ENCODE measurements around the gene PASK.

The PASK gene

DNA sequence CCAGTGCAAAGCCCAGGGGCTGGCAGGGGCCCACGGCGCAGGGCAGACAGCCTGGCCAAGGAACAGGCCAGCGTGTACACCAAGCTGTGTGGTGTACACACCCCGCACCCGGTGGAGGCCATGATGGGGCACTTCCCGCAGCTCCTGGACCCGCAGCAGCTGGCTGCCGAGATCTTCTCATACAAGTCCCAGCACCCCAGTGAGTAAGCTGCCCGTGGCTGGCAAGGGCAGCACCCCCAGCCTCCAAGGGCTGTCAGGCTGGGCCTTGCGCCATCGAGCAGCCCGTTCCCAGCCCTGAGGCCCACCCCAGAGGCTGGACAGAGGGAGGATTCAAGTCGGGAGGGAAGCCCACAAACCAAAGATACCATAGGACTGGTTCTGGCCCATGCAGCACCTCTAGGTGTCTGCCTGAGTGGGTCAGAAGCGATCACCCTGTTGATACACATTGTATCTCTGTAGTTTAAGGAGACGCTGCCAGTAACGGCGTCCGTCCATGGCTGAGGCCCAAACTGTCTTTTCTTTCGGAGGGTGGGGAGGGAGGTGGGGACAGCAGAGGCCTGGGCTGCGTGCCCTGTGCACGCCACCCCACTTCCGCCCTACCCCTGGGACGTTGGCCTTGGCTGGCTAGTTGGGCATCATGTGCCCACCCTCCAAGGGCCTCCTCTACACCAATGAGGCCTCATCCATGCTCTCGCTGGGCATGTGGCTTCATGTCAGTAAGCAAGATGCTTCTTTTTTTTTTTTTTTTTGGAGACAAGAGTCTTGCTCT, 30.4 kb downstream of the PASK start:
- Histone ChIP-seq H3K4me3 (ENCODE audit: insufficient read depth, low read depth, low read length) (no peak overlapping the region), H3K36me3 (ENCODE audit: control insufficient read depth, insufficient read depth, low read length) (peaks cover 10% of the 10 kb centered on the region), H3K4me1 (ENCODE audit: control insufficient read depth, insufficient read depth, low read length) (no peaks in the 10 kb centered on the region), H3K27ac (ENCODE audit: insufficient read depth, low read depth, low read length, poor library complexity, severe bottlenecking) (no peak overlapping the region), H3K9me3 (ENCODE audit: control insufficient read depth, low read length) (no peaks in the 10 kb centered on the region), H3K27me3 (ENCODE audit: control insufficient read depth, insufficient read depth, low read length, poor library complexity, severe bottlenecking) (no peaks in the 10 kb centered on the region)
- 92% methylated on average over 24 of the region's 24 CpGs for WGBS, 2 experiments

DNA sequence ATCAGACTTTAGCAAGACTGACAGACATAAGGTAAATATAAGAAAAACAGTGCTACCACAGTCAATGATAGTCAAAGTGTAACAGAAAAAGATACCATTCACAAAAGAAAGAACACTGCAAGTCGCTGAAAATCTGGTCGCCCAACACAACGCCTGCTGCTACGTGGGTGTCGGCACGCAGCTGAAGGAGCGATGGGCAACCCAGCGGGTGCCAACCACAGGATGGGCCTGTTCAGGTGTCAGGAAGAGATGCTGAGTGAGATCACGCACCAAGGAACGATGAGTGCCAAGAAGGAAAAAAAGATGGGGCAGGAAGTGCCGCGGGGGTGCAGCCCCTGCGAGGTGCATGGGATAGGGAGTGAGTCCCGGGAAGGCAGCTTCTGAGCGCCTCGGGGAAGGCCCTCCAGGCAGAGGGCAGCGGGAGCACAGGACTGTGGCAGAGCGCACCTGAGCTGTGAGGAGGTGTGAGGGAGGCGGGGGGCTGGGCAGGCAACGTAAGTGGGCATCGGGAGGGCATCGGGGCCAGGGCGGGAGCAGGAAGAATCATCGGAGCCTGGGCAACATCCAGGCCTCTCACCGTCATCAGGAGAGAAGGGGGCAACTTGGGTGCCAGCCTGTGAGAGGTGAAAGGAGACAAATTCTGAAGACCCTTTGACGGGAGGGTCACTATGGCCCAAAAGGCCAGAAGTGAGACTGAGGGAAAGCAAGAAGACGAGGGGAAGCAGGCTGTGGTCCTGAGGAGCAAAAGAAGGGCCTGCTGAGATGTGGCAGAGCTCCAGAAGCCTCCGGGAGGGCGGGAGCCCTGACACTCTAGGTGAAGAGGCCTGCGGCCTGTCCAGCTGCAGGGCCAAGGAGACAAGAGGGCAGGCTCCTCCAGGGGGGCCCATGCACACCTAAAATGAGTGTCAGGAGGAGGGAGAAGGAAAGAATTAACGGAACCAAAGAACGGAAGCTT, 32.4 kb downstream of the PASK start:
- Histone ChIP-seq H3K27me3 (ENCODE audit: control insufficient read depth, insufficient read depth, low read length, poor library complexity, severe bottlenecking) (no peaks in the 10 kb centered on the region), H3K4me3 (ENCODE audit: insufficient read depth, low read depth, low read length) (no peak overlapping the region), H3K9me3 (ENCODE audit: control insufficient read depth, low read length) (no peaks in the 10 kb centered on the region), H3K4me1 (ENCODE audit: control insufficient read depth, insufficient read depth, low read length) (no peaks in the 10 kb centered on the region), H3K27ac (ENCODE audit: insufficient read depth, low read depth, low read length, poor library complexity, severe bottlenecking) (no peak overlapping the region), H3K36me3 (ENCODE audit: control insufficient read depth, insufficient read depth, low read length) (peaks cover 4% of the 10 kb centered on the region)
- WGBS, 2 experiments, result 92 to 93% methylated on average over 31 to 32 of the region's 32 CpGs

DNA sequence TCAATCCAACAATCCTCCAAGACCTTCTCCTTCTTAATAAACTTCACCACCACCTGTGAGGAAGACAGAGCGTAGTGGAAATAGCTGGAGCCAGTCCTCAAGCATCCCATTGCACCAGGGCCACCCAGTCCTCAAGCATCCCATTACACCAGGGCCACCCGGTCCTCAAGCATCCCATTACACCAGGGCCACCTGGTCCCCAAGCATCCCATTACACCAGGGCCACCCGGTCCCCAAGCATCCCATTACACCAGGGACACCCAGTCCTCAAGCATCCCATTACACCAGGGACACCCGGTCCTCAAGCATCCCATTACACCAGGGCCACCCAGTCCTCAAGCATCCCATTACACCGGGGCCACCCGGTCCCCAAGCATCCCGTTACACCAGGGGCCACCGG, 33.9 kb downstream of the PASK start:
- H3K9me3 ChIP-seq (ENCODE audit: control insufficient read depth, low read length), result no peaks in the 10 kb centered on the region
- WGBS, 2 experiments, result 92 to 93% methylated on average over 8 of the region's 8 CpGs
- H3K4me1 ChIP-seq (ENCODE audit: control insufficient read depth, insufficient read depth, low read length), result no peaks in the 10 kb centered on the region
- H3K27me3 ChIP-seq (ENCODE audit: control insufficient read depth, insufficient read depth, low read length, poor library complexity, severe bottlenecking), result no peaks in the 10 kb centered on the region
- H3K36me3 ChIP-seq (ENCODE audit: control insufficient read depth, insufficient read depth, low read length), result peaks cover under 1% of the 10 kb centered on the region
- H3K4me3 ChIP-seq (ENCODE audit: insufficient read depth, low read depth, low read length), result no peak overlapping the region
- H3K27ac ChIP-seq (ENCODE audit: insufficient read depth, low read depth, low read length, poor library complexity, severe bottlenecking), result no peak overlapping the region

DNA sequence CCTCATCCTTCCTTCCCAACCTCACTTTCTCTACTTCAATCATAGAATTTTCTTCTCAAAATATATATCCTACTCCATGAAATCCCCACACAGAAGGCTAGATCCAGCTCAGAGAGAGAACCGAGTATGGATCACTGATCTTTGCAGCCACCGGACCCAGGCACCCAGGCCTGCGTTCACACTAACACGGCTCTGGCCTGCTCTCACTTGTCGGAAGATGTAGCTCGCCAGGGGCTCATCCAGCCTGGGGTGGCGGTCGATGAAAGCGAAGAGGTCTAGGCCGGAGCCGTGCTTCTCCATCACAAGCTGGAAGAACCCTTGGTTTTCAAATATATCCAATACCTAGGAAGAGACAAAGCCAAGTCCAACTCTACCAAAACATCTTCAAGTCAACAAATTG, 34.4 kb downstream of the PASK start:
- WGBS, 2 experiments, result 95% methylated on average over 11 of the region's 11 CpGs
- Histone ChIP-seq H3K4me3 (ENCODE audit: insufficient read depth, low read depth, low read length) (no peak overlapping the region), H3K9me3 (ENCODE audit: control insufficient read depth, low read length) (no peaks in the 10 kb centered on the region), H3K36me3 (ENCODE audit: control insufficient read depth, insufficient read depth, low read length) (no peaks in the 10 kb centered on the region), H3K27ac (ENCODE audit: insufficient read depth, low read depth, low read length, poor library complexity, severe bottlenecking) (no peak overlapping the region), H3K4me1 (ENCODE audit: control insufficient read depth, insufficient read depth, low read length) (no peaks in the 10 kb centered on the region), H3K27me3 (ENCODE audit: control insufficient read depth, insufficient read depth, low read length, poor library complexity, severe bottlenecking) (no peaks in the 10 kb centered on the region)

DNA sequence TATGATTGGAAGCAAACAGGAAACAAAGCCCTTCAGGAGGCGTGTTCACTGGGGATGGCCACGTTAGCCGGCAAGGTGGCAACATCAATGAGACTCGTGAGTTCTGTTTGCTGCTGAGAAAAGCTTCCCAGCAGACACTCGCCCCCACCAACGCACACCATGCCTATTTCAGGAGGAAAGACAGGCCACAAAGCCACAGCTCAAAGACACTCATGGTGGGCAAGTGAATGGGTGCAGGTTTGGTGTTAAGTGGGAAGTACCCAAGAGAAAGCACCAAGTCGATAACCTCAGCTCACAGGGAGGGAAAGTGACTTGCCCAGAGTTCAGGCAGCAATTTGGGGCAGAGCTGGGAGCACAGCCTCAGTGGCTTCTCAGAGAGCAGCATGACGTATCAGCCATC, 36.7 kb downstream of the PASK start:
- H3K27me3 ChIP-seq (ENCODE audit: control insufficient read depth, insufficient read depth, low read length, poor library complexity, severe bottlenecking), result no peaks in the 10 kb centered on the region
- no peaks in the 10 kb centered on the region for H3K4me1 ChIP-seq (ENCODE audit: control insufficient read depth, insufficient read depth, low read length)
- WGBS, 2 experiments, result 89 to 93% methylated on average over 8 of the region's 8 CpGs
- H3K4me3 ChIP-seq (ENCODE audit: insufficient read depth, low read depth, low read length), result no peak overlapping the region
- H3K9me3 ChIP-seq (ENCODE audit: control insufficient read depth, low read length), result no peaks in the 10 kb centered on the region
- no peak overlapping the region for H3K27ac ChIP-seq (ENCODE audit: insufficient read depth, low read depth, low read length, poor library complexity, severe bottlenecking)
- H3K36me3 ChIP-seq (ENCODE audit: control insufficient read depth, insufficient read depth, low read length), result no peaks in the 10 kb centered on the region

DNA sequence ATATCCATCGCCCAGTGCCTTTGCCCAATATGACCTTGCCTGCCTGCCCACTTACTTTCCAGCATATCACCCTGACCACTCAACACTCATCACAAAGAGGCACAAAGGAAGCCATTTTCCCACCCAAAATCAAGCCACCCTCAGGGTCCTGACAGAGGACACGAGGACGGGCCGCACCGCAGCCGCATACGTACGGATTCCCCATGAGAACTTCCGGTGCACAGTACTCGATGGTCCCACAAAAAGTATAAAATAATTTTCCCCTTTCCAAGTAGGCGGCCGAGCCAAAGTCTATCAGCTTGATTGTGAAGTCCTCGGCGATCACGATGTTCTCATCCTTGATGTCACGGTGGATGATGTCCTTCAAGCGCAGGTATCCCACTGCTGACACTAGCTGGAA, 37.2 kb downstream of the PASK start:
- H3K4me3 ChIP-seq (ENCODE audit: insufficient read depth, low read depth, low read length), result no peak overlapping the region
- H3K36me3 ChIP-seq (ENCODE audit: control insufficient read depth, insufficient read depth, low read length), result no peaks in the 10 kb centered on the region
- H3K27ac ChIP-seq (ENCODE audit: insufficient read depth, low read depth, low read length, poor library complexity, severe bottlenecking), result no peak overlapping the region
- H3K27me3 ChIP-seq (ENCODE audit: control insufficient read depth, insufficient read depth, low read length, poor library complexity, severe bottlenecking), result no peaks in the 10 kb centered on the region
- no peaks in the 10 kb centered on the region for H3K4me1 ChIP-seq (ENCODE audit: control insufficient read depth, insufficient read depth, low read length)
- no peaks in the 10 kb centered on the region for H3K9me3 ChIP-seq (ENCODE audit: control insufficient read depth, low read length)
- WGBS, 2 experiments, result 90 to 93% methylated on average over 17 of the region's 17 CpGs

DNA sequence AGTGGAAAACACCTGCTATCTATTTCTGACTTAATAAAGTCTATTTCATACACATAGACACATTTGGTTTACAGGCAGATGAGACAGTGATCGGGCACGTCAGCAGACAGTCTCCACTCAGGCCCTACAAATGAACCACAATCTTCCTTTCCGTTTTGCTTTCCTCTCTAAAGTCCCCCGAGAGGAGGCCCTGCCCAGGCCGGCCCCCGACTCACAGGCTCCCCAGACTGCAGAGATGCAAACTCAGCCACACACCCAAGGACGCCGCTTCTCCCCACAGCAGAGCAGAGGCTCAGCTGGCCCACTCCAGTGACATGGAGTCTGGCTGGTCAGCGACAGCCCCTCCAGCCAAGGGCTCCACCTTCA, 37.8 kb downstream of the PASK start:
- Histone ChIP-seq H3K9me3 (ENCODE audit: control insufficient read depth, low read length) (no peaks in the 10 kb centered on the region), H3K4me3 (ENCODE audit: insufficient read depth, low read depth, low read length) (no peak overlapping the region), H3K36me3 (ENCODE audit: control insufficient read depth, insufficient read depth, low read length) (no peaks in the 10 kb centered on the region), H3K27me3 (ENCODE audit: control insufficient read depth, insufficient read depth, low read length, poor library complexity, severe bottlenecking) (no peaks in the 10 kb centered on the region), H3K4me1 (ENCODE audit: control insufficient read depth, insufficient read depth, low read length) (no peaks in the 10 kb centered on the region), H3K27ac (ENCODE audit: insufficient read depth, low read depth, low read length, poor library complexity, severe bottlenecking) (no peak overlapping the region)
- 85 to 90% methylated on average over 9 of the region's 9 CpGs for WGBS, 2 experiments

DNA sequence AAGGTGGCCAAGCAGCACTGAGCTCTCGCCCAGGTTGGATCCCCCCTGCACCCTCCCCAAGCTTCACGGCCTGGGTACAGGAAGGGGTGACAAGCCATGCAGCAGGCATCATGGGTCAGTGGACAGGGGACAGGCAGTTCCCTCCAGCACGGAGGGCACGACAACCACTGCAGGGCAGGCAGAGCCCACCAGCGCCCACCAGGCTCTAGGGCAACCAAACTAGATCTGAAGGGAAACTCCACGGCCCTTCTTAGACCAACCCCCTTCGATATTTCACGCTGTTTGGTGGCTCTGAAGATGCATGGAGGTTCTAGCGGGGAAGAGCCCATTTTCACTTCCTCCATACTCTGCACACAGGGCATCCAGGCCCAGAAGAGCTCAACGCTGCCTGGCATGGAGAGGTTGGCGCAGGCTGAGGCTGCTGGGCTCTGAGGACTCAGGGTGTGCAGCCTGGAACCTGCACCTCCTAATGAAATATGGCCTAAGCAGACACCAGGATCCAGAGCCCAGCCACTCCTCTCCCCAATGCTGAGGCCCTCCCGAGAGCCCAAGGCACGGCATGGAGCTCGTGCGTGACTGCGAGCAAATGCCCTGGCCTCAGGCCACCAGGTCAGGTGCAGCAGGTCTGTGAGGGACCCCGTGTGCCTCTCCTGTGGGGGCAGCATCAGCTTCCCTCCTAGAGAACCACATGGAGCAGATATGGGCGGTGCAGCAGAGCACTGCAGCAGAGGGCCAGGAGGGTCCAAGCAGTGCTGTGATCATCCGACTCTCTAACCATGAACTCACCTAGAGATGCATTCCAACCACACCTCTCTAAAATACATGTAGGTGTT, 38.4 kb downstream of the PASK start:
- Histone ChIP-seq H3K27me3 (ENCODE audit: control insufficient read depth, insufficient read depth, low read length, poor library complexity, severe bottlenecking) (no peaks in the 10 kb centered on the region), H3K4me3 (ENCODE audit: insufficient read depth, low read depth, low read length) (no peak overlapping the region), H3K4me1 (ENCODE audit: control insufficient read depth, insufficient read depth, low read length) (no peaks in the 10 kb centered on the region), H3K9me3 (ENCODE audit: control insufficient read depth, low read length) (no peaks in the 10 kb centered on the region), H3K36me3 (ENCODE audit: control insufficient read depth, insufficient read depth, low read length) (no peaks in the 10 kb centered on the region), H3K27ac (ENCODE audit: insufficient read depth, low read depth, low read length, poor library complexity, severe bottlenecking) (no peak overlapping the region)
- WGBS, 2 experiments, result 92 to 93% methylated on average over 19 of the region's 19 CpGs

DNA sequence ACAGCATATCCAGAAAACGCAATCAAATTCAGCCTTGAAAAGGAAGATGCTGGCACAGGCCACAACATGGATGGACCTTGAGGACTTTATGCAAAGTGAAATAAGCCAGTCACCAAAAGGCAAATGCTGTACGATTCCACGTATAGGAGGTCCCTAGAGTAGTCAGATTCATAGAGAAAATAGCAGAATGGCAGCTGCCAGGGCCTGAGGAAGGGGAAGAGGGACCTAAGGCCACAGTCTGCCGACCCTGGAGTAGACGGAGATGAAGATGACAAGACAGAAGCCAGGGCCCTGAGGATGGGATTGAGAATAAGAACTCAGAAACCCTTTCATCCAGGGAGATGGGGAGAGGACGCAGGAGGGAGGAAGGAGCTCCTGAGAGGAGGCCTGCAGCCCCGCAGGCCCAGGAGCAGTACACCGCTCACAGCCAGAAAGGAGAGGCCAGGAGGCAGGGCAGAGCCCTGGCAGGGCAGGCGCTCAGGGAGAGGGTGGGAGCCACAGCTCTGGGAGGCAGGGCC, 39.1 kb downstream of the PASK start:
- 89% methylated on average over 9 of the region's 9 CpGs for WGBS, 2 experiments
- no peaks in the 10 kb centered on the region for H3K4me1 ChIP-seq (ENCODE audit: control insufficient read depth, insufficient read depth, low read length)
- H3K27me3 ChIP-seq (ENCODE audit: control insufficient read depth, insufficient read depth, low read length, poor library complexity, severe bottlenecking), result no peaks in the 10 kb centered on the region
- no peak overlapping the region for H3K4me3 ChIP-seq (ENCODE audit: insufficient read depth, low read depth, low read length)
- H3K27ac ChIP-seq (ENCODE audit: insufficient read depth, low read depth, low read length, poor library complexity, severe bottlenecking), result no peak overlapping the region
- H3K36me3 ChIP-seq (ENCODE audit: control insufficient read depth, insufficient read depth, low read length), result no peaks in the 10 kb centered on the region
- H3K9me3 ChIP-seq (ENCODE audit: control insufficient read depth, low read length), result no peaks in the 10 kb centered on the region
